ENCODE data around the gene ZNF574. TPM values are rescaled to one million over a fixed set of nuclear protein-coding genes. Genes with fewer than 3 reads are reported as not detected.

ZNF574 gene
- total and polyA plus RNA-seq, 8 donors, result 9.4 to 15.4 (median 12.7) TPM

DNA sequence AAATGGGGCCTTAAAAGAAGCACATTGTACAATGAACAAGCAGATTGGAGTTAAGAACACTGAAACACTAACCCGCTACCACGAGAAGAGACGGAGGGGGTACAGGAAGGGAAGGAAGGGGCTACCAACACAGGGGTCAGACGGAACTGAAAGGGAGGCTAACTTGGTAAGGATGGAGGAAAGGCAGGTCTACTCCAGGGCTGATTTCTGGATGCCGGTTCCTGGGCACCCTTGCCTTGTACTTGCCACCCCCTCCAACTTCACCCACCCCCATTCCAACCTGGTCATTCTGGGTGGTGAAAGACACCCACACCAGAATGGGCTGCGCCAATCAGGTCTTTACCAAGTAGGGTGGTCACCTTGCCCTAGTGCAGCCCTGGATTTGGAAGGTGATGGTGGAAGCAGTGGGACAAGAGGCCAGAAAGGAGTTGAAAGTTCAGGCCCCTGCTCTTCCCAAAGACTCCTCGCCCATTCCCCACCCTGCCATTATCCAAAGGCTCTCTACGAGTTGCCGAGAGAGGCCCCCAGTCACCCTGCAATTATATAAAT lies 10.3 kb downstream of the ZNF574 start:
- no peaks in the 10 kb centered on the region for H3K27me3 ChIP-seq
- no peaks in the 10 kb centered on the region for H3K9me3 ChIP-seq
- DNase-seq (no peak), ATAC-seq (no peak)
- intact Hi-C loops (cut with DNase I), result no loop called here
- H3K4me1 ChIP-seq, result peaks cover 0 to 3% of the 10 kb centered on the region in 2 donors
- no peak overlapping the region for H3K27ac ChIP-seq
- H3K36me3 ChIP-seq, result peaks cover 0 to 15% of the 10 kb centered on the region in 2 donors
- H3K4me3 ChIP-seq, result no peak overlapping the region
- TF ChIP-seq, protein P1, sequence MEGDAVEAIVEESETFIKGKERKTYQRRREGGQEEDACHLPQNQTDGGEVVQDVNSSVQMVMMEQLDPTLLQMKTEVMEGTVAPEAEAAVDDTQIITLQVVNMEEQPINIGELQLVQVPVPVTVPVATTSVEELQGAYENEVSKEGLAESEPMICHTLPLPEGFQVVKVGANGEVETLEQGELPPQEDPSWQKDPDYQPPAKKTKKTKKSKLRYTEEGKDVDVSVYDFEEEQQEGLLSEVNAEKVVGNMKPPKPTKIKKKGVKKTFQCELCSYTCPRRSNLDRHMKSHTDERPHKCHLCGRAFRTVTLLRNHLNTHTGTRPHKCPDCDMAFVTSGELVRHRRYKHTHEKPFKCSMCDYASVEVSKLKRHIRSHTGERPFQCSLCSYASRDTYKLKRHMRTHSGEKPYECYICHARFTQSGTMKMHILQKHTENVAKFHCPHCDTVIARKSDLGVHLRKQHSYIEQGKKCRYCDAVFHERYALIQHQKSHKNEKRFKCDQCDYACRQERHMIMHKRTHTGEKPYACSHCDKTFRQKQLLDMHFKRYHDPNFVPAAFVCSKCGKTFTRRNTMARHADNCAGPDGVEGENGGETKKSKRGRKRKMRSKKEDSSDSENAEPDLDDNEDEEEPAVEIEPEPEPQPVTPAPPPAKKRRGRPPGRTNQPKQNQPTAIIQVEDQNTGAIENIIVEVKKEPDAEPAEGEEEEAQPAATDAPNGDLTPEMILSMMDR (IDR thresholded peaks at IDR 0.05), result no peak

DNA sequence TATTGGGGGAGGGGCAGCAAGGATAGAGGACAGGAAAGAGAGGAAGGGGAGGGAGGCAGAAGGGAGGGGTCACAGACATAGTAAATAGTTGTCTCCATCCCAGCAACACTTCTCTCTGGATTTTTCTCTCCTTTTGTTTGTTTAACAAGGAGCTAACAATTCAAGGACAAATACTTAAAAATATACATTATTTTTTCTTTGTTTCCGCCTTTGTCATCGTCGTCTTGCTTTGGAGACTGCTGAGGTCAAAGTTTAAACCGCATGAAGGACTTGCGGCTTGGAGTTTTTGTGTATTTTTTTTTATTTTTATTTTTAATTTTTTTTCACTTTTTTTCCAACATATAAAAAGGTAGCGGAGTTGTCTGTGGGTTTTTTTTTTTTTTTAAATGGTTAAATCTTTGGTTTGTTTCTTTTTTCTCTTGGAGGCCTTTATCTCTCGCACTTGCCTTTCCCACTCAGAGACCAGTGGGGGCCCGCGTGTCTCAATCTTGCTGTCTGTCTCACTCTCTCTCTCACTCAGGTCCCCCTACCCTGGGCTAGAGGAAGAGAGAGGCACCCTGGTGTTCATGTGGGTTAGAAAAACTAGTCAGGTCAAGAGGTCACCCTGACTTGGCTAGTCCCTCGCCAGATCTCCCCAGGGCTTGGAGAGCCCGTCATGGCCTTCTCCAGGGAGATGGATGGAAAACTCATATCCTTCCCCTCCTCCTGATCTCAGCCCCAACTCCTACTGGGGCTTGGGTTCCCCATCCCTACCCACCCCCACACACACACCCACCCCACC lies 11.0 kb downstream of the ZNF574 start:
- TF ChIP-seq, protein P1 (IDR thresholded peaks at IDR 0.05), result no peak
- intact Hi-C loops (cut with DNase I), result no loop called here
- Histone ChIP-seq H3K27me3 (no peaks in the 10 kb centered on the region), H3K36me3 (peaks cover 0 to 8% of the 10 kb centered on the region in 2 donors), H3K27ac (no peak overlapping the region), H3K4me1 (peaks cover 0 to 3% of the 10 kb centered on the region in 2 donors), H3K4me3 (no peak overlapping the region), H3K9me3 (no peaks in the 10 kb centered on the region)
- ATAC-seq (no peak), DNase-seq (no peak)

DNA sequence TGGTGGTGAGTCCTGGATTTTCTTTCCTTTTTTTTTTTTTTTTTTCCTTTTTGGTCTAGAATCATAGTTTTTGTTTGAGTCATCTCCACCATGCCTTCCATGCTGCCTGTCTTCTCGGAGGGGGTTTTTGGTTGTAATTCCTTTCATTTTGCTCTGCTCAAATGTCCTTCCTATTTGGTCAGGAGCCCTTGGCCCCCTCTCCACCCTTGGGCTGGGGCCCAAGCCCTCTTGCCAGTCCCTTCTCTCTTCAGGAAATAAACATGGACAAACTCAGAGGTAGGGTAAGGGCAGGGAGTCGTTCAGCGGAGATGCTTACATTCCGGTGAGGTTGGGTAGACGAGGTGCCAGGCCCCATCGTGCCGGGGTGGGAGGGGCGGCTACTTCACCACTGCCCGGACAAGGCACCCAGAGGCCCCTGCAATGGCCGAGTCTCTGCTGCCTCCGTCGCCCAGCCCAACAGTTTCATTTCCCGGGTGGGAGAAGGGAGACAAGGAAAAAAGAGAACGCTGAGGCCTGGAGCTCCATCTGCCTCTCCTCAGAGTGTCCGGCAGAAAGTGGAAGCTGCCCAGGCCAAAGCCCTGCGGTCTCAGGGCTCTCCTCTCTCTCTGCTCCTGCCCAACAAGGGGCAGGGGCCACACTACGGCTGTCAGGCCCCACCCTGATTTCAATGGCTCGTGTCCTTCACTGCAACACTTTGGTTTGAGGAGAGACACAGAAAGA lies 12.7 kb downstream of the ZNF574 start:
- Histone ChIP-seq H3K4me1 (peaks cover 0 to 3% of the 10 kb centered on the region in 2 donors), H3K27ac (no peak overlapping the region), H3K27me3 (no peaks in the 10 kb centered on the region), H3K36me3 (no peaks in the 10 kb centered on the region), H3K4me3 (no peak overlapping the region), H3K9me3 (no peaks in the 10 kb centered on the region)
- DNase-seq (no peak), ATAC-seq (peak; percentile 9)
- TF ChIP-seq, protein P1 (IDR thresholded peaks at IDR 0.05), result no peak
- intact Hi-C loops (cut with DNase I), result no loop called here

DNA sequence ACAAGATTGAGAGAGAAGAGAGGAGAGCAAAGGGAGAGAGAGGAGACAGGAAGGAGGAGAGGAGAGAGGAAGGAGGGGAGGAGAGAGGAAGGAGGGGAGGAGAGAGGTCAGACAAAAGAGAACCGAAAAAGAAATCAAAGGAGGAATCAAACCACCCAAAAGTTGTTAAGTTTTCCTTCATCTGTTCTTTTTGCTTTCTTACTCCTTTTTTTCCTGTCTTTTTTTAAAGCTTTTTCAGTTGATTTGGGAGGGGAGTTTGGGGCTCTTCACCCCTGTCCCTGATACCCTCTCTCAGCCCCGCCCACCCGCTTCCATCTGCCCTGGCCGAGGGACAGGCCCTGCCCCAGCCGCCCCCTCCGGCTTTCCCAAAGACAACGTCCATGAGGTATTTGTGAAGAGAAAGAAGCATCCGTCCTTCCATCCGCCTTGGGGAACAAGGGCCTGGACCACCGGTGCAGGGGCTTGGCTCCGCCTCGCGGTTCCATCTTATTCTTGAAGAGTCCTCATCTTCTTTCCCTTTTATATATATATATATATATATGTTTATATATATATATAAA lies 13.3 kb downstream of the ZNF574 start:
- H3K4me3 ChIP-seq, result no peak overlapping the region
- H3K36me3 ChIP-seq, result peaks cover 0 to under 1% of the 10 kb centered on the region in 2 donors
- DNase-seq, result no peak
- TF ChIP-seq, protein P1 (IDR thresholded peaks at IDR 0.05), result no peak
- no peak overlapping the region for H3K27ac ChIP-seq
- peaks cover 0 to 3% of the 10 kb centered on the region in 2 donors for H3K4me1 ChIP-seq
- intact Hi-C loops (cut with DNase I), result no loop called here
- no peaks in the 10 kb centered on the region for H3K27me3 ChIP-seq
- no peak for ATAC-seq
- H3K9me3 ChIP-seq, result no peaks in the 10 kb centered on the region

DNA sequence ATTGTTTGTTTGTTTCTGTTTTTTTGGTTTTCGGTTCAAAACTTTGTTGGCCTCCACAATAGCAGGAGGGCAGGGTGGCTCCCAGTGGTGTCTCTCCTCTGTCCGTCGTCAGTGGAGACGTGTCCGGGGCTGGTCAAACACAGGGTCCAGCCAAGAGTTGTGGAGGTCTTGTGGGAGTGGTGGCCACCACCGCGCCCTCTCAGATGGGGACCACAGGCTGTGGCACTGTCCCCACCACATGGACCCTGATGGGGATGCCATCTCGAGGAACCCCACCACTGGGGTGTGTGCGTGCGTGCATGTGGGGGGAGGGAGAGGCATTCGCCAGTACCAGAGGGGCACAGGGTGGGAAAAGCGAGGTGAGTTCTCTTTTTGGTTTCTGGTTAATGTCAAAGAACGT lies 13.8 kb downstream of the ZNF574 start:
- no peaks in the 10 kb centered on the region for H3K9me3 ChIP-seq
- ATAC-seq (no peak), DNase-seq (no peak)
- H3K4me3 ChIP-seq, result no peak overlapping the region
- H3K4me1 ChIP-seq, result peaks cover 0 to 3% of the 10 kb centered on the region in 2 donors
- H3K27ac ChIP-seq, result no peak overlapping the region
- intact Hi-C loops (cut with DNase I), result no loop called here
- H3K36me3 ChIP-seq, result peaks cover 0 to 6% of the 10 kb centered on the region in 2 donors
- TF ChIP-seq, protein P1 (IDR thresholded peaks at IDR 0.05), result no peak
- peaks cover 0 to under 1% of the 10 kb centered on the region in 2 donors for H3K27me3 ChIP-seq
